ENCODE data around the gene NOVA2.

DNA sequence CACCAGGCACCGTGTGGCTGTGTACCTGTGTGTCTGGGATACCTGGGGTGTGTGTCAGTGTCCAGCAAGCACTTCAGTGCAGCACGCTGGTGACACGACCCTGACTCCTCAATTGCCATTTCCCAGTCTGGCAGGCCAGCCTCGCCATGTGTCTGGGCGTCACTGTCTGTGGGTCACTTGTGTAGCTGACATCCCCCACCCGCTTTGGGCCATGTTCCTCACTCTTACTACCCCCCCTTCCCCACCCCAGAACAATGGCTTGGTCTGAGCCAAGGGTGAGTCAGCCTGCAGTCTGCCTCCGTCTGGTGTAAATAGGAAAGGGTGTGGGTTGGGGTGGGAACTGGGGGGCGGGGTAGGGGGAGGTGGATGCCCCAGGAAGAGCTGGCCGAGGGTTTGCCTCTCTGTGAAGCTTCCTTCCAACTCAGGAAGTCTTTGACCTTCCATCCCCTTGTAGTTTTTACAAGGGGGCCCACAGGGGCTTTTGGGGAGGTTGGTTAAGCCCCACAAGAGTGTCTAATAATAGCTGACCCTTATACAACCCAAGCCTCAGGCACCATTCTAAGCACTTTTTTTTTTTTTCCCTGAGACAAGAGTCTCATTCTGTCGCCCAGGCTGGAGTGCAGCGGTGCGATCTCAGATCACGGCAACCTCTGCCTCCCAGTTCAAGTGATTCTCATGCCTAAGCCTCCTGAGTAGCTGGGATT lies 17.6 kb downstream of the NOVA2 start:
- TF ChIP-seq, protein P1, sequence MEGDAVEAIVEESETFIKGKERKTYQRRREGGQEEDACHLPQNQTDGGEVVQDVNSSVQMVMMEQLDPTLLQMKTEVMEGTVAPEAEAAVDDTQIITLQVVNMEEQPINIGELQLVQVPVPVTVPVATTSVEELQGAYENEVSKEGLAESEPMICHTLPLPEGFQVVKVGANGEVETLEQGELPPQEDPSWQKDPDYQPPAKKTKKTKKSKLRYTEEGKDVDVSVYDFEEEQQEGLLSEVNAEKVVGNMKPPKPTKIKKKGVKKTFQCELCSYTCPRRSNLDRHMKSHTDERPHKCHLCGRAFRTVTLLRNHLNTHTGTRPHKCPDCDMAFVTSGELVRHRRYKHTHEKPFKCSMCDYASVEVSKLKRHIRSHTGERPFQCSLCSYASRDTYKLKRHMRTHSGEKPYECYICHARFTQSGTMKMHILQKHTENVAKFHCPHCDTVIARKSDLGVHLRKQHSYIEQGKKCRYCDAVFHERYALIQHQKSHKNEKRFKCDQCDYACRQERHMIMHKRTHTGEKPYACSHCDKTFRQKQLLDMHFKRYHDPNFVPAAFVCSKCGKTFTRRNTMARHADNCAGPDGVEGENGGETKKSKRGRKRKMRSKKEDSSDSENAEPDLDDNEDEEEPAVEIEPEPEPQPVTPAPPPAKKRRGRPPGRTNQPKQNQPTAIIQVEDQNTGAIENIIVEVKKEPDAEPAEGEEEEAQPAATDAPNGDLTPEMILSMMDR (IDR thresholded peaks at IDR 0.05) = no peak
- TF ChIP-seq POLR2A (IDR thresholded peaks at IDR 0.05) = no peak
- no peak for TF ChIP-seq POLR2AphosphoS5 (IDR thresholded peaks at IDR 0.05)
- TF ChIP-seq EP300 (IDR thresholded peaks at IDR 0.05) = no peak
